ENCODE measurements around the gene YWHAG.

The YWHAG gene

GRCh38 chr7:76346097-76346496, 12.7 kb downstream of the YWHAG start:
- Histone ChIP-seq H3K9me2 (replicated peaks; ENCODE audit: control insufficient read depth, low read length) (no peaks in the 10 kb centered on the region), H3K27me3 (ENCODE audit: control insufficient read depth, low read length) (no peaks in the 10 kb centered on the region), H4K20me1 (ENCODE audit: control insufficient read depth, insufficient read depth, low read depth, low read length) (peaks cover 53% of the 10 kb centered on the region), H3K27ac (ENCODE audit: low read depth, low read length) (no peak overlapping the region), H3K79me2 (ENCODE audit: control insufficient read depth, low read length) (peaks cover 100% of the 10 kb centered on the region), H3K4me2 (ENCODE audit: low read length) (no peak overlapping the region), H3F3A (ENCODE audit: control insufficient read depth, insufficient read depth) (peaks cover 2% of the 10 kb centered on the region), H3K4me1 (ENCODE audit: control insufficient read depth, low read length) (no peaks in the 10 kb centered on the region), H3K4me3 (ENCODE audit: low read length) (no peak overlapping the region), H3K36me3 (ENCODE audit: control insufficient read depth, low read length) (peaks cover 97% of the 10 kb centered on the region), H3K9me3 (ENCODE audit: control insufficient read depth, insufficient read depth, low read length) (no peaks in the 10 kb centered on the region)
- TF ChIP-seq CTCF (IDR thresholded peaks at IDR 0.05; ENCODE audit: low read depth, low read length, poor library complexity, severe bottlenecking) (no peak), EZH2phosphoT487 (IDR thresholded peaks at IDR 0.05; ENCODE audit: borderline replicate concordance, low read length) (no peak)

GRCh38 chr7:76343931-76344321, 14.9 kb downstream of the YWHAG start:
- TF ChIP-seq EZH2phosphoT487 (IDR thresholded peaks at IDR 0.05; ENCODE audit: borderline replicate concordance, low read length) (no peak), CTCF (IDR thresholded peaks at IDR 0.05; ENCODE audit: low read depth, low read length, poor library complexity, severe bottlenecking) (no peak)
- Histone ChIP-seq H3K4me1 (ENCODE audit: control insufficient read depth, low read length) (no peaks in the 10 kb centered on the region), H3K4me2 (ENCODE audit: low read length) (no peak overlapping the region), H3K27me3 (ENCODE audit: control insufficient read depth, low read length) (no peaks in the 10 kb centered on the region), H3K27ac (ENCODE audit: low read depth, low read length) (no peak overlapping the region), H4K20me1 (ENCODE audit: control insufficient read depth, insufficient read depth, low read depth, low read length) (peaks cover 51% of the 10 kb centered on the region), H3K79me2 (ENCODE audit: control insufficient read depth, low read length) (peaks cover 100% of the 10 kb centered on the region), H3K4me3 (ENCODE audit: low read length) (no peak overlapping the region), H3K9me2 (replicated peaks; ENCODE audit: control insufficient read depth, low read length) (no peaks in the 10 kb centered on the region), H3K9me3 (ENCODE audit: control insufficient read depth, insufficient read depth, low read length) (no peaks in the 10 kb centered on the region), H3K36me3 (ENCODE audit: control insufficient read depth, low read length) (peaks cover 95% of the 10 kb centered on the region), H3F3A (ENCODE audit: control insufficient read depth, insufficient read depth) (peaks cover 6% of the 10 kb centered on the region)

GRCh38 chr7:76343294-76343930, 15.4 kb downstream of the YWHAG start:
- Histone ChIP-seq H3K4me2 (ENCODE audit: low read length) (no peak overlapping the region), H3K9me3 (ENCODE audit: control insufficient read depth, insufficient read depth, low read length) (no peaks in the 10 kb centered on the region), H3K36me3 (ENCODE audit: control insufficient read depth, low read length) (peaks cover 95% of the 10 kb centered on the region), H3K4me1 (ENCODE audit: control insufficient read depth, low read length) (no peaks in the 10 kb centered on the region), H3K27ac (ENCODE audit: low read depth, low read length) (no peak overlapping the region), H3K4me3 (ENCODE audit: low read length) (no peak overlapping the region), H3K79me2 (ENCODE audit: control insufficient read depth, low read length) (peaks cover 100% of the 10 kb centered on the region), H3K9me2 (replicated peaks; ENCODE audit: control insufficient read depth, low read length) (no peaks in the 10 kb centered on the region), H3F3A (ENCODE audit: control insufficient read depth, insufficient read depth) (peaks cover 6% of the 10 kb centered on the region), H4K20me1 (ENCODE audit: control insufficient read depth, insufficient read depth, low read depth, low read length) (peaks cover 53% of the 10 kb centered on the region), H3K27me3 (ENCODE audit: control insufficient read depth, low read length) (no peaks in the 10 kb centered on the region)
- TF ChIP-seq EZH2phosphoT487 (IDR thresholded peaks at IDR 0.05; ENCODE audit: borderline replicate concordance, low read length) (no peak), CTCF (IDR thresholded peaks at IDR 0.05; ENCODE audit: low read depth, low read length, poor library complexity, severe bottlenecking) (no peak)

All from DOHH2 (cell line).